ENCODE measurements around the gene MPZL2.

GRCh38 chr11:118239509-118240205 lies 24.4 kb downstream of the MPZL2 start:
- no peak for TF ChIP-seq NFRKB (IDR thresholded peaks at IDR 0.05)
- no peak for TF ChIP-seq FOXK2 (IDR thresholded peaks at IDR 0.05)
- no peak for TF ChIP-seq CTBP1 (IDR thresholded peaks at IDR 0.05; ENCODE audit: borderline replicate concordance)
- no peak for TF ChIP-seq SP1 (IDR thresholded peaks at IDR 0.05)
- no peak for TF ChIP-seq ZNF384 (IDR thresholded peaks at IDR 0.05)
- no peak for TF ChIP-seq TARDBP (IDR thresholded peaks at IDR 0.05)
- no peak for TF ChIP-seq FOXM1 (IDR thresholded peaks at IDR 0.05; ENCODE audit: borderline replicate concordance)
- TF ChIP-seq ELF4 (IDR thresholded peaks at IDR 0.05) = no peak
- no peak for TF ChIP-seq HDGF (IDR thresholded peaks at IDR 0.05; ENCODE audit: borderline replicate concordance)
- no peak for TF ChIP-seq SUZ12 (IDR thresholded peaks at IDR 0.05)

All from HEK293T (cell line).